ENCODE results near the gene BPGM. TPM values are rescaled to one million over a fixed set of nuclear protein-coding genes. Genes with fewer than 3 reads are reported as not detected.

Gene BPGM
- total RNA-seq, 4 donors from 2014 or later: 8.8 to 24.9 (median 24.0) TPM

GRCh38 chr7:134623193-134623592 is 23.5 kb upstream of the BPGM start:
- 79 to 85% methylated on average over 2 of the region's 2 CpGs for WGBS, 2 donors
- Histone ChIP-seq H3K4me3 (no peak overlapping the region), H3K36me3 (no peaks in the 10 kb centered on the region), H3K27ac (no peak overlapping the region), H3K4me1 (peaks cover 0 to 12% (median 0%) of the 10 kb centered on the region in 4 donors), H3K27me3 (peaks cover 0 to 6% of the 10 kb centered on the region in 2 donors), H3K9me3 (no peaks in the 10 kb centered on the region)
- TF ChIP-seq CTCF (IDR thresholded peaks at IDR 0.05) (no peak), EP300 (IDR thresholded peaks at IDR 0.05) (no peak), POLR2A (IDR thresholded peaks at IDR 0.05) (no peak)
- DNase-seq (ENCODE audit: low spot score in 2 of 2): no peak

- H3K27me3 ChIP-seq: peaks cover 0 to 6% of the 10 kb centered on the region in 2 donors
- H3K4me3 ChIP-seq: no peak overlapping the region
- DNase-seq (ENCODE audit: low spot score in 2 of 2): no peak
- no peaks in the 10 kb centered on the region for H3K36me3 ChIP-seq
- TF ChIP-seq EP300 (IDR thresholded peaks at IDR 0.05) (no peak), POLR2A (IDR thresholded peaks at IDR 0.05) (no peak), CTCF (IDR thresholded peaks at IDR 0.05) (no peak)
- WGBS, 2 donors: 45 to 62% methylated on average over 3 of the region's 3 CpGs
- H3K27ac ChIP-seq: no peak overlapping the region
- no peaks in the 10 kb centered on the region for H3K9me3 ChIP-seq
- no peaks in the 10 kb centered on the region for H3K4me1 ChIP-seq
These were observed 21.1 kb upstream of the BPGM start for GRCh38 chr7:134625550-134625949.

- WGBS, 2 donors: 63 to 87% methylated on average over 2 of the region's 2 CpGs
- H3K36me3 ChIP-seq: no peaks in the 10 kb centered on the region
- H3K27me3 ChIP-seq: peaks cover 0 to 6% of the 10 kb centered on the region in 2 donors
- no peak for DNase-seq (ENCODE audit: low spot score in 2 of 2)
- no peaks in the 10 kb centered on the region for H3K4me1 ChIP-seq
- H3K27ac ChIP-seq: no peak overlapping the region
- TF ChIP-seq CTCF (IDR thresholded peaks at IDR 0.05) (no peak), POLR2A (IDR thresholded peaks at IDR 0.05) (no peak), EP300 (IDR thresholded peaks at IDR 0.05) (no peak)
- H3K4me3 ChIP-seq: no peak overlapping the region
- H3K9me3 ChIP-seq: no peaks in the 10 kb centered on the region
These were observed 19.4 kb upstream of the BPGM start for GRCh38 chr7:134627109-134627774.

- no peak for TF ChIP-seq CTCF (IDR thresholded peaks at IDR 0.05)
- no peak for TF ChIP-seq EP300 (IDR thresholded peaks at IDR 0.05)
- no peak for TF ChIP-seq POLR2A (IDR thresholded peaks at IDR 0.05)
- Histone ChIP-seq H3K4me3 (no peak overlapping the region), H3K27ac (no peak overlapping the region), H3K36me3 (no peaks in the 10 kb centered on the region), H3K9me3 (no peaks in the 10 kb centered on the region), H3K4me1 (no peaks in the 10 kb centered on the region), H3K27me3 (peaks cover 0 to 6% of the 10 kb centered on the region in 2 donors)
- WGBS, 2 donors: 0% methylated on average over 1 of the region's 1 CpG
- DNase-seq (ENCODE audit: low spot score in 2 of 2): no peak
These were observed 18.9 kb upstream of the BPGM start for GRCh38 chr7:134627775-134628153.

- Histone ChIP-seq H3K9me3 (no peaks in the 10 kb centered on the region), H3K36me3 (no peaks in the 10 kb centered on the region)
- DNase-seq (ENCODE audit: low spot score in 2 of 2): no peak
These were observed 17.2 kb upstream of the BPGM start for GRCh38 chr7:134629445-134629844.

More at GRCh38 chr7:134629445-134629844, 17.2 kb upstream of the BPGM start:
- Histone ChIP-seq H3K27me3 (peaks cover 0 to 5% of the 10 kb centered on the region in 2 donors), H3K27ac (no peak overlapping the region), H3K4me1 (peaks cover 0 to 6% (median 0%) of the 10 kb centered on the region in 4 donors), H3K4me3 (no peak overlapping the region)
- TF ChIP-seq CTCF (IDR thresholded peaks at IDR 0.05): no peak
- TF ChIP-seq EP300 (IDR thresholded peaks at IDR 0.05): no peak
- no peak for TF ChIP-seq POLR2A (IDR thresholded peaks at IDR 0.05)

All from tibial nerve (tissue), 4 donors.